ENCODE data around the gene UBTF. TPM values are rescaled to one million over a fixed set of nuclear protein-coding genes. Genes with fewer than 3 reads are reported as not detected.

UBTF gene
- total RNA-seq, 1 donor from 2014 or later: 101 TPM

DNA sequence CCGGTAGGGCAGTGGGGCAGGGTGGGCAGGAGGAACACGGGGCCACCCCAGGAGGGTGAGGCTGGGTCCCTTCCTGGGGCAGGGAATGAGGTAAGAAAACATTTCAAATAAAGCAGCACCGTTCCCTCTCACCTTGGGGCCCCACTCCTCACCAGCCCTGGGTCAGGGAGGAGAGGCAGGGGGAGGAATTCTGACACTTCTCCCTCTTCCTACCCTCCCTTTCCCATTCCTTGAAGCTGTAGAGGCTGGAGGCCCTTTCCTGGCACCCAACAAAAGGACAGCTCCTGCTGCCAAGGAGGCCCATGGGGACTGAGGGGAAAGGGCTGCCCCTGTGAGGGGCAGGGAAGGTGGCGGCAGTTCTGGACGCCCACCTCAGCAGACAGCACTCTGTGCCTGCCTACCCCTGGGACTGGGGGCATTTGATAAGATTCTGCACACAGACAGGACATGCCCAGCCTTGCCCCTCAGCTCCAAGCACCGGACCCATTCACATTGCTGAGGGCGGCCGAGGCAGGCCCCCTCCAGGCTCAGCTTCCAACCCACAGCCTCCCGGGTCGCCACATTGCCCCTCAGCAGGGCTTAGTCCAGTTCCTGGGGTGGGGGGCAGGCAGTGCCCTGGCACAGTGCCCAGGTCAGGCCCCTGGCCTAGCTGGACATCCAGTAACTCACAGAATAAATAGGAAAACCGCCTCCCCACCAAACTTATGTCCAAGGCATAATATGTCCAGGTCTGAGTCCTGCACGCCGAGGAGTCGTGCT, 26.0 kb downstream of the UBTF start:
- Mint-ChIP-seq H3K4me3 (no peak overlapping the region), H3K9me3 (no peaks in the 10 kb centered on the region), H3K27me3 (no peaks in the 10 kb centered on the region), H3K36me3 (peaks cover 5% of the 10 kb centered on the region), H3K27ac (no peak overlapping the region), H3K4me1 (ENCODE audit: unreplicated experiment) (peaks cover 21% of the 10 kb centered on the region)
- no peak for DNase-seq (ENCODE audit: extremely low spot score, unreplicated experiment)
- TF ChIP-seq, protein P1, sequence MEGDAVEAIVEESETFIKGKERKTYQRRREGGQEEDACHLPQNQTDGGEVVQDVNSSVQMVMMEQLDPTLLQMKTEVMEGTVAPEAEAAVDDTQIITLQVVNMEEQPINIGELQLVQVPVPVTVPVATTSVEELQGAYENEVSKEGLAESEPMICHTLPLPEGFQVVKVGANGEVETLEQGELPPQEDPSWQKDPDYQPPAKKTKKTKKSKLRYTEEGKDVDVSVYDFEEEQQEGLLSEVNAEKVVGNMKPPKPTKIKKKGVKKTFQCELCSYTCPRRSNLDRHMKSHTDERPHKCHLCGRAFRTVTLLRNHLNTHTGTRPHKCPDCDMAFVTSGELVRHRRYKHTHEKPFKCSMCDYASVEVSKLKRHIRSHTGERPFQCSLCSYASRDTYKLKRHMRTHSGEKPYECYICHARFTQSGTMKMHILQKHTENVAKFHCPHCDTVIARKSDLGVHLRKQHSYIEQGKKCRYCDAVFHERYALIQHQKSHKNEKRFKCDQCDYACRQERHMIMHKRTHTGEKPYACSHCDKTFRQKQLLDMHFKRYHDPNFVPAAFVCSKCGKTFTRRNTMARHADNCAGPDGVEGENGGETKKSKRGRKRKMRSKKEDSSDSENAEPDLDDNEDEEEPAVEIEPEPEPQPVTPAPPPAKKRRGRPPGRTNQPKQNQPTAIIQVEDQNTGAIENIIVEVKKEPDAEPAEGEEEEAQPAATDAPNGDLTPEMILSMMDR (conservative IDR thresholded peaks at IDR 0.05): no peak

DNA sequence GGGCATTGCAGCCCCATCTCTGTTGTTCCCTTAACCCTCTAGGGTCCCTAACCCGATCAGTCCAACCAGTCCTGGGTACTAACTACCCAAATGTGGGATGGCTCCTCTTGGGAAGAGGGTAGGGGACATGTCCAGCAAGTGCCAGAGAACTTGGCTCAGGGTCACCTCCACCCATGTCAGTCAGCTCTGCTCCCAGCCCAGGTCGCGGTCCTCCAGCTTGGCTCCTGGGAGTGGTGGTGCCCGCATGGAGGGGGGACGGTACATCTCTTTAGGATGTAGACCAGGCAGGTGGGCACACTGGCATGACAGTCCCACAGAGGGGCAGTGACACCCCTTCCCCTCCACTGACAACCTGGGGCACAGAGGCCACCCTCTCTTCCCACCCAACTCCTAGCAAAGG, 26.7 kb downstream of the UBTF start:
- Mint-ChIP-seq H3K9me3 (no peaks in the 10 kb centered on the region), H3K4me1 (ENCODE audit: unreplicated experiment) (peaks cover 21% of the 10 kb centered on the region), H3K27me3 (no peaks in the 10 kb centered on the region), H3K27ac (peak overlapping the region; percentile 81), H3K36me3 (peaks cover 3% of the 10 kb centered on the region), H3K4me3 (peak overlapping the region; percentile 25)
- no peak for DNase-seq (ENCODE audit: extremely low spot score, unreplicated experiment)
- TF ChIP-seq, protein P1 (conservative IDR thresholded peaks at IDR 0.05): no peak

GRCh38 chr17:44191941-44192496, 27.5 kb downstream of the UBTF start:
- Mint-ChIP-seq H3K36me3 (no peaks in the 10 kb centered on the region), H3K27me3 (no peaks in the 10 kb centered on the region), H3K27ac (peak overlapping the region; percentile 81), H3K4me3 (peak overlapping the region; percentile 60), H3K9me3 (no peaks in the 10 kb centered on the region), H3K4me1 (ENCODE audit: unreplicated experiment) (peaks cover 19% of the 10 kb centered on the region)
- no peak for DNase-seq (ENCODE audit: extremely low spot score, unreplicated experiment)
- TF ChIP-seq, protein P1 (conservative IDR thresholded peaks at IDR 0.05): no peak

GRCh38 chr17:44191369-44191768, 28.1 kb downstream of the UBTF start:
- TF ChIP-seq, protein P1 (conservative IDR thresholded peaks at IDR 0.05): no peak
- Mint-ChIP-seq H3K4me3 (peak overlapping the region; percentile 60), H3K27me3 (no peaks in the 10 kb centered on the region), H3K27ac (peak overlapping the region; percentile 81), H3K36me3 (peaks cover 6% of the 10 kb centered on the region), H3K9me3 (no peaks in the 10 kb centered on the region), H3K4me1 (ENCODE audit: unreplicated experiment) (peaks cover 24% of the 10 kb centered on the region)
- DNase-seq (ENCODE audit: extremely low spot score, unreplicated experiment): no peak

- H3K27me3 Mint-ChIP-seq: no peaks in the 10 kb centered on the region
- no peaks in the 10 kb centered on the region for H3K9me3 Mint-ChIP-seq
- TF ChIP-seq, protein P1 (conservative IDR thresholded peaks at IDR 0.05): no peak
- peak overlapping the region; percentile 60 for H3K4me3 Mint-ChIP-seq
- peak overlapping the region; percentile 81 for H3K27ac Mint-ChIP-seq
- DNase-seq (ENCODE audit: extremely low spot score, unreplicated experiment): no peak
- H3K4me1 Mint-ChIP-seq (ENCODE audit: unreplicated experiment): peaks cover 26% of the 10 kb centered on the region
- peaks cover 7% of the 10 kb centered on the region for H3K36me3 Mint-ChIP-seq
Observed at GRCh38 chr17:44190481-44190880, 29.0 kb downstream of the UBTF start.

Measured in type B pancreatic cell (in vitro differentiated cells).